ENCODE measurements around the gene STAMBP. TPM values are rescaled to one million over a fixed set of nuclear protein-coding genes. Genes with fewer than 3 reads are reported as not detected.
A peak's percentile ranks its signal among the peaks of the same experiment; 100 is the strongest.

STAMBP gene
- total and polyA plus RNA-seq, 2 donors (not counting 1 experiment from before 2014, with no cell fraction given), result 23.3 to 44.2 TPM

DNA sequence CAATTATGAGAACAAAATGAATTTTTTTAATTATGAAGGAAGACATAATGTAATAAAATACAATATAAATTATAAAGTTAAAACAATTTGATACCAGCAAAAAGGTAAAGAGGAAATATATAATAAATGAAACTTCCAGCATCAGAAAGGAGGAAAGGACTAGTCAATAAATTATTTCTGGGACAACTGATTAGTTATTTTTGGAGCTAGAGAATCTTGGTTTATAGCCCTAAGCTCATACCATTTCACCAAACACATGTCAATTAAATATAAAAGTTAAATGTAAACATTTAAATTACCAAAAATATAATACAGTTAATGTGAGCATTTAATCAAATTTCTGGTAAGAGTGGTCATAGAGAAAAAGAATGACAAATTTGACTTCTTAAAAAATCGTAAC lies 76.2 kb downstream of the STAMBP start:
- Histone ChIP-seq H3K9me3 (ENCODE audit: control insufficient read depth, insufficient read depth, low read depth, low read length) (no peaks in the 10 kb centered on the region), H2AFZ (ENCODE audit: low read length) (no peak overlapping the region), H3K4me1 (ENCODE audit: control insufficient read depth, extremely low read depth, insufficient read depth, low read length) (no peaks in the 10 kb centered on the region), H3K27ac (ENCODE audit: insufficient read depth, low read length) (no peak overlapping the region), H3K27me3 (ENCODE audit: control insufficient read depth, insufficient read depth, low read length) (no peaks in the 10 kb centered on the region), H4K20me1 (ENCODE audit: control insufficient read depth, extremely low read depth, insufficient read depth, low read length) (no peaks in the 10 kb centered on the region), H3K4me3 (replicated peaks in 1 of 4; ENCODE audit: control extremely low read depth in 1 of 4, insufficient read depth in 1 of 4, low read depth in 3 of 4, low read length in 4 of 4) (no peak overlapping the region), H3K9ac (ENCODE audit: insufficient read depth, low read length) (no peak overlapping the region), H3K36me3 (ENCODE audit: control insufficient read depth, insufficient read depth, low read length) (peaks cover 1% of the 10 kb centered on the region), H3K4me2 (ENCODE audit: extremely low read depth, insufficient read depth, low read length) (no peak overlapping the region), H3K79me2 (ENCODE audit: control insufficient read depth, insufficient read depth, low read length) (no peaks in the 10 kb centered on the region)
- TF ChIP-seq CTCF (conservative IDR thresholded peaks at IDR 0.05 in 1 of 2, IDR thresholded peaks at IDR 0.05 in 1 of 2; ENCODE audit: low read depth in 1 of 2, low read length in 2 of 2), result no peak
- no peak for TF ChIP-seq EZH2 (IDR thresholded peaks at IDR 0.05; ENCODE audit: low read length, missing control alignments)
- DNase-seq (ENCODE audit: low read depth in 2 of 2), result no peak

DNA sequence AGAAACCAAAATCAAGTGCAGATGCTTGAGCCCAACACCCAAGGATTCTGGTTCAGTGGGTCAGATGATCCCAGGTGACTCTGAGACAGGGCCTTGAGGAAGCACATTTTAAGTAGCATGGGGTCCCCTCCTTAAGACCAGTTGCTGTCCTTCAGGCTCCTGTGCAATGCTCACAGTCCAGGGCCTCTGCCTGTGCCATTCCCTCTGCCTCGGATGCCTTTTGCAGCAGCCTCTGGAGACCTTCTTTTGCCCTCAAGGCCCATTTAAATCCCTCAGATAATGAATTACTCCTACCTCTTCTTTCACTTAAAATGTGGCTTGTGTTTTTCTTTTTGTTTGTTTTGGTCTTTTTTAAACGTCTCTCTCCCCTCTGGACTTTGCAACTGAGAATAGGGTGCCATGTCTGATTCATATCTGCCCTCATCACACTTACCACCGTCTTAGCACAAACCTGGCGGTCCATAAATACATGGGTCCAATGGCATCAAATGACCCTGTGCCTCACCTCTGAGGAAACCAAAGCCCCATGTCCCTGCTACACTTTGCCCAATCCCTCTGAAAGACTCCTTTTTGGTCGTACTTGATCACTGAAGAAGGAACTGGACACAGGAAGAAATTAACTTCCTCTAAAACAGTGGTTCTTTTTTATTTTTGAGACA lies 78.2 kb downstream of the STAMBP start:
- no peak overlapping the region for H3K4me2 ChIP-seq (ENCODE audit: extremely low read depth, insufficient read depth, low read length)
- H3K4me1 ChIP-seq (ENCODE audit: control insufficient read depth, extremely low read depth, insufficient read depth, low read length), result no peaks in the 10 kb centered on the region
- no peak overlapping the region for H2AFZ ChIP-seq (ENCODE audit: low read length)
- H3K27ac ChIP-seq (ENCODE audit: insufficient read depth, low read length), result no peak overlapping the region
- no peak overlapping the region for H3K4me3 ChIP-seq (replicated peaks in 1 of 4; ENCODE audit: control extremely low read depth in 1 of 4, insufficient read depth in 1 of 4, low read depth in 3 of 4, low read length in 4 of 4)
- TF ChIP-seq EZH2 (IDR thresholded peaks at IDR 0.05; ENCODE audit: low read length, missing control alignments), result no peak
- TF ChIP-seq CTCF (conservative IDR thresholded peaks at IDR 0.05 in 1 of 2, IDR thresholded peaks at IDR 0.05 in 1 of 2; ENCODE audit: low read depth in 1 of 2, low read length in 2 of 2), result no peak
- no peaks in the 10 kb centered on the region for H4K20me1 ChIP-seq (ENCODE audit: control insufficient read depth, extremely low read depth, insufficient read depth, low read length)
- H3K36me3 ChIP-seq (ENCODE audit: control insufficient read depth, insufficient read depth, low read length), result peaks cover 1% of the 10 kb centered on the region
- no peak overlapping the region for H3K9ac ChIP-seq (ENCODE audit: insufficient read depth, low read length)
- no peak for DNase-seq (ENCODE audit: low read depth in 2 of 2)
- H3K27me3 ChIP-seq (ENCODE audit: control insufficient read depth, insufficient read depth, low read length), result no peaks in the 10 kb centered on the region
- no peaks in the 10 kb centered on the region for H3K9me3 ChIP-seq (ENCODE audit: control insufficient read depth, insufficient read depth, low read depth, low read length)
- H3K79me2 ChIP-seq (ENCODE audit: control insufficient read depth, insufficient read depth, low read length), result no peaks in the 10 kb centered on the region

- peak; percentile 62 to 65 for DNase-seq (ENCODE audit: low read depth in 2 of 2)
- Histone ChIP-seq H4K20me1 (ENCODE audit: control insufficient read depth, extremely low read depth, insufficient read depth, low read length) (no peaks in the 10 kb centered on the region), H3K27ac (ENCODE audit: insufficient read depth, low read length) (no peak overlapping the region), H3K4me1 (ENCODE audit: control insufficient read depth, extremely low read depth, insufficient read depth, low read length) (no peaks in the 10 kb centered on the region), H3K27me3 (ENCODE audit: control insufficient read depth, insufficient read depth, low read length) (no peaks in the 10 kb centered on the region), H3K9ac (ENCODE audit: insufficient read depth, low read length) (no peak overlapping the region), H3K9me3 (ENCODE audit: control insufficient read depth, insufficient read depth, low read depth, low read length) (no peaks in the 10 kb centered on the region), H3K79me2 (ENCODE audit: control insufficient read depth, insufficient read depth, low read length) (no peaks in the 10 kb centered on the region), H3K36me3 (ENCODE audit: control insufficient read depth, insufficient read depth, low read length) (peaks cover 1% of the 10 kb centered on the region), H3K4me2 (ENCODE audit: extremely low read depth, insufficient read depth, low read length) (no peak overlapping the region), H3K4me3 (replicated peaks in 1 of 4; ENCODE audit: control extremely low read depth in 1 of 4, insufficient read depth in 1 of 4, low read depth in 3 of 4, low read length in 4 of 4) (no peak overlapping the region), H2AFZ (ENCODE audit: low read length) (no peak overlapping the region)
- TF ChIP-seq CTCF (conservative IDR thresholded peaks at IDR 0.05 in 1 of 2, IDR thresholded peaks at IDR 0.05 in 1 of 2; ENCODE audit: low read depth in 1 of 2, low read length in 2 of 2), result peak in 1 of 2 donors; percentile 18
- TF ChIP-seq EZH2 (IDR thresholded peaks at IDR 0.05; ENCODE audit: low read length, missing control alignments), result no peak
These were observed 79.2 kb downstream of the STAMBP start for GRCh38 chr2:73907840-73908452.
